ENCODE data around the gene SKOR2. TPM values are rescaled to one million over a fixed set of nuclear protein-coding genes. Genes with fewer than 3 reads are reported as not detected.

SKOR2 gene
- total and polyA plus RNA-seq, 2 of the 13 experiments (the other 11 are each of a cell fraction or from before 2014, with no cell fraction given), result not detected

- TF ChIP-seq FOXO4 (CRISPR knock-in tag; conservative IDR thresholded peaks at IDR 0.05), result no peak
- peak; percentile 90 for TF ChIP-seq ARID4A (CRISPR knock-in tag; IDR thresholded peaks at IDR 0.05; ENCODE audit: borderline replicate concordance)
- TF ChIP-seq CREM (IDR thresholded peaks at IDR 0.05), result no peak
- TF ChIP-seq CREM (CRISPR knock-in tag; IDR thresholded peaks at IDR 0.05), result no peak
- peak; percentile 35; the same call in 1 of the 2 replicates for TF ChIP-seq ZNF362 (CRISPR knock-in tag; IDR thresholded peaks at IDR 0.05; ENCODE audit: borderline replicate concordance)
- peak; percentile 91 for TF ChIP-seq SALL1 (CRISPR knock-in tag; IDR thresholded peaks at IDR 0.05)
- peak; percentile 55; the same call in 1 of the 2 replicates for TF ChIP-seq MYPOP (CRISPR knock-in tag; IDR thresholded peaks at IDR 0.05)
- peak; percentile 84; the same call in 1 of the 2 replicates for TF ChIP-seq KAT8 (CRISPR knock-in tag; IDR thresholded peaks at IDR 0.05)
- TF ChIP-seq ELK4 (CRISPR knock-in tag; IDR thresholded peaks at IDR 0.05; ENCODE audit: borderline replicate concordance), result no peak
- 0 out of 2 replicates have a peak, but pooled peaks have one; percentile 18 for TF ChIP-seq NFYC (CRISPR knock-in tag; IDR thresholded peaks at IDR 0.05)
- TF ChIP-seq ZNF235 (CRISPR knock-in tag; IDR thresholded peaks at IDR 0.05; ENCODE audit: borderline replicate concordance), result peak; percentile 32; the same call in 1 of the 2 replicates
- TF ChIP-seq DR1 (CRISPR knock-in tag; IDR thresholded peaks at IDR 0.05), result peak; percentile 64
- TF ChIP-seq ZSCAN20 (CRISPR knock-in tag; IDR thresholded peaks at IDR 0.05; ENCODE audit: borderline replicate concordance), result peak; percentile 67; the same call in 1 of the 2 replicates
These were observed 75.4 kb downstream of the SKOR2 start, which contains the start of gene IER3IP1 (continued) for GRCh38 chr18:47175898-47176575.

All from HepG2 (cell line).